Testis (tissue), 3 donors: Measurements from ENCODE around the gene PRSS38. TPM values are rescaled to one million over a fixed set of nuclear protein-coding genes. Genes with fewer than 3 reads are reported as not detected.

Source experiments
- DNase-seq: peaks from one replicate; pipeline ENCODE4 v3.0.0-alpha.2; 2019
- H3K27ac ChIP-seq, 2 donors: fragments of 200-600 bp; sonication (generic); one replicate each; pipeline ENCODE4 v1.5.1; 2019
- H3K27me3 ChIP-seq: fragments of 200-600 bp; sonication (generic); one replicate; pipeline ENCODE4 v1.5.1; 2019
- H3K36me3 ChIP-seq: fragments of 200-600 bp; sonication (generic); one replicate; pipeline ENCODE4 v1.5.1; 2017; ENCODE audit warnings: low read depth; ENCODE audit errors: missing control alignments
- H3K4me1 ChIP-seq: fragments of 200-600 bp; sonication (generic); one replicate; pipeline ENCODE4 v1.5.1; 2019
- H3K4me3 ChIP-seq, 2 donors: fragments of 200-600 bp; sonication (generic); one replicate each; pipeline ENCODE4 v1.5.1; 2017 to 2019
- H3K9me3 ChIP-seq: fragments of 200-600 bp; sonication (generic); one replicate; pipeline ENCODE4 v1.5.1; 2017
- POLR2A ChIP-seq: fragments of 450-650 bp; IDR thresholded peaks from one replicate; pipeline ENCODE4 v1.6.1; 2017; ENCODE audit warnings: antibody characterized with exemption, mild to moderate bottlenecking, moderate library complexity
- WGBS, 2 donors: methylation state at CpG; one replicate each; pipeline ENCODE4 v1.1.5; 2018; 5-methylcytosine and 5-hydroxymethylcytosine counted together
- intact Hi-C: fragments of 100-400 bp; cut with DNase I; formaldehyde crosslinking; loops from one replicate; pipeline ENCODE4 v1.15.1; 2023; ENCODE audit warnings: low total_unique reads
- polyA plus RNA-seq: library from polyadenylated mRNA; stranded (reverse); fragments of 350-450 nt; fragmentation: Illumina TruSeq; extraction: RNeasy Lipid Tissue Mini Kit (QIAGEN cat#74804); gene quantifications from one replicate; pipeline ENCODE4 v1.2.3, GENCODE V29; 2014; ENCODE audit warnings: low read depth, low replicate concordance; ENCODE audit not compliant: insufficient read depth
- total RNA-seq, 2 donors: library from RNA; depleted of rRNA; stranded (reverse); fragments of >200 nt; gene quantifications; one replicate each; pipeline ENCODE4 v1.2.3, GENCODE V29; 2016
- TF ChIP-seq, protein P1 (sequence below), 3 experiments: fragments of 450-650 bp in 2 of 3; fragments of 200-600 bp in 1 of 3; sonication (generic) in 1 of 3; IDR thresholded peaks; one replicate each; pipeline ENCODE4 v1.5.1; 2016 to 2019; ENCODE audit warnings: antibody characterized with exemption in 3 of 3, mild to moderate bottlenecking in 2 of 3, moderate library complexity in 1 of 3

The PRSS38 gene
- total and polyA plus RNA-seq, 3 donors from 2014 or later = 3.4 to 9.3 (median 5.4) TPM

DNA sequence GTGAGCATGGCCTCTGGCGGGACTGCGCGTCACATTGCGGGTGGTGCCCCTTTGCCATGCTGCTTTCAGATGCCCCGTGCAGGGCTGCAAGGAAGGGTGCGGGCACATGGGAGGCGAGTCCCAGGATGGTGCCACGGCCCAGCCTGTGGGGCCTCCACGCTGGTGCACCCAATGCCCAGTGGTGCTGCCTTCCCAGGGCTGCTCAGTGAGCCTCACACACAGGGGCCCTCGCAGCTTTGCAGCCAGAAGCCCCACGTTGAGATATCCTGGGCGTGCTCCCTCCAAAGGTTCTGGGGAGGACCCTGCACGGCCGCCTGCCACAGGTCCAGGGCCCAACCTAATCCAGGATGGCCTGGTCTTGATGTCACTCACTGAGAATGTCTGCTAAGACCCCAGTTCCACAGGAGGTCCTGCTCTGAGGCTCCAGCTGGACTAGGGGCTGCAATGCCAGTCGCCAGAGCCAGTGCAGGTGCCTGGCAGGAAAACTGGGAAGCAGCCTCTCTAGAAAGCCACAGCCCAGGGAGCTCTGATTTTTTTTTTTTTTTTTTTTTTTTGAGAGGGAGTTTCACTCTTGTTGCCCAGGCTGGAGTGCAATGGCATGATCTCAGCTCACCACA, 34.1 kb upstream of the PRSS38 start:
- no peaks in the 10 kb centered on the region for H3K36me3 ChIP-seq
- peak; percentile 7 for DNase-seq
- intact Hi-C loops = no loop called here
- peaks cover 3% of the 10 kb centered on the region for H3K4me1 ChIP-seq
- 85 to 91% methylated on average over 5 to 15 of the region's 15 CpGs for WGBS, 2 donors
- H3K27ac ChIP-seq = no peak overlapping the region
- TF ChIP-seq, protein P1, sequence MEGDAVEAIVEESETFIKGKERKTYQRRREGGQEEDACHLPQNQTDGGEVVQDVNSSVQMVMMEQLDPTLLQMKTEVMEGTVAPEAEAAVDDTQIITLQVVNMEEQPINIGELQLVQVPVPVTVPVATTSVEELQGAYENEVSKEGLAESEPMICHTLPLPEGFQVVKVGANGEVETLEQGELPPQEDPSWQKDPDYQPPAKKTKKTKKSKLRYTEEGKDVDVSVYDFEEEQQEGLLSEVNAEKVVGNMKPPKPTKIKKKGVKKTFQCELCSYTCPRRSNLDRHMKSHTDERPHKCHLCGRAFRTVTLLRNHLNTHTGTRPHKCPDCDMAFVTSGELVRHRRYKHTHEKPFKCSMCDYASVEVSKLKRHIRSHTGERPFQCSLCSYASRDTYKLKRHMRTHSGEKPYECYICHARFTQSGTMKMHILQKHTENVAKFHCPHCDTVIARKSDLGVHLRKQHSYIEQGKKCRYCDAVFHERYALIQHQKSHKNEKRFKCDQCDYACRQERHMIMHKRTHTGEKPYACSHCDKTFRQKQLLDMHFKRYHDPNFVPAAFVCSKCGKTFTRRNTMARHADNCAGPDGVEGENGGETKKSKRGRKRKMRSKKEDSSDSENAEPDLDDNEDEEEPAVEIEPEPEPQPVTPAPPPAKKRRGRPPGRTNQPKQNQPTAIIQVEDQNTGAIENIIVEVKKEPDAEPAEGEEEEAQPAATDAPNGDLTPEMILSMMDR (IDR thresholded peaks at IDR 0.05) = no peak
- TF ChIP-seq POLR2A = no peak
- no peak overlapping the region for H3K4me3 ChIP-seq
- H3K27me3 ChIP-seq = no peaks in the 10 kb centered on the region
- H3K9me3 ChIP-seq = no peaks in the 10 kb centered on the region

DNA sequence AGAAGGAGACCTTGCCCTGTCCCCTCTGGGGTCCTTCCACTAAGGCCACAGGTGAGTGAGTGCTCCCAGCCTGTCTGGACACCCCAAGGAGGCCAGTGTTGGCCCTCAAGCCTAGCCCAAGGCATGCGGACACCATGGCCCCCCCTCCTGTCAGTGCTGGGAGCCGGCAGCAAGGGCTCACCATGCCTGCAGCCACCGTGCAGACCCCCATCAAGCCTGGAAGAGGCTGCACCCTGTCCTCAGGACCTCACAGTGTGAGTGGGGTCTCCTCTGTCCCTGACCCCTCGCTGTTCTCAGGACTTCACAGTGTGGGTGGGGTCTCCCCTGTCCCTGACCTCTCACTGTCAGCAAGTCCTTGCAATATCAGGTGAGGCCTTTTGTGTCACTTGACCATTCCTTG, 33.2 kb upstream of the PRSS38 start:
- no peaks in the 10 kb centered on the region for H3K9me3 ChIP-seq
- no peak overlapping the region for H3K4me3 ChIP-seq
- H3K27ac ChIP-seq = no peak overlapping the region
- no peaks in the 10 kb centered on the region for H3K27me3 ChIP-seq
- 84 to 94% methylated on average over 2 to 4 of the region's 4 CpGs for WGBS, 2 donors
- DNase-seq = peak; percentile 8
- H3K36me3 ChIP-seq = no peaks in the 10 kb centered on the region
- TF ChIP-seq POLR2A = no peak
- TF ChIP-seq, protein P1 (IDR thresholded peaks at IDR 0.05) = no peak
- intact Hi-C loops = no loop called here
- H3K4me1 ChIP-seq = peaks cover 11% of the 10 kb centered on the region

DNA sequence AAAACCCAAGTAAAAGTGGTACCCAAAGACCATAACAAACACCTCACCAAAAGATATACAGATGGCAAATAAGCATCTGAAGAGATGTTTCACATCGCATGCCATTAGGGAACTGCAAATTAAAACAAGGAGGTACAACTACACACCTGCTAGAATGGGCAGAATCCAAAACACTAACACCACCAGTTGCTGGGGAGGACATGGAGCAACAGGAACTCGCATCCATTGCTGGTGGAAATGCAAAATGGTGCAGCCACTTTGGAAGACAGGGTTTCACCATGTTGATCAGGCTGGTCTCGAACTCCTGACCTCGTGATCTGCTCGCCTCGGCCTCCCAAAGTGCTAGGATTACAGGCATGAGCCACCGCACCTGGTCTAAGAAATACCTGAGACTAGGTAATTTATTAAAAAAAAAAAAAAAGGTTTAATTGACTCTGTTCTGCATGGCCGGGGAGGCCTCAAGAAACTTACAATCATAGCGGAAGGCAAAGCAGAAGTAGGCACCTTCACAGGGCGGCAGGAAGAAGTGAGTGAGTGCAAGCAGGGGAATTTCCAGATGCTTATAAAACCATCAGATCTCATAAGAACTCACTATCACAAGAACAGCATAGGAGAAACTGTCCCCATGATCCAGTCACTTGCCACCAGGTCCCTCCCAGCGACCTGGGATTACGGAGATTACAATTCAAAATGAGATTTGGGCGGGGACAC, 30.2 kb upstream of the PRSS38 start:
- Histone ChIP-seq H3K36me3 (no peaks in the 10 kb centered on the region), H3K27me3 (no peaks in the 10 kb centered on the region), H3K4me1 (peaks cover 17% of the 10 kb centered on the region), H3K4me3 (no peak overlapping the region), H3K9me3 (no peaks in the 10 kb centered on the region), H3K27ac (no peak overlapping the region)
- WGBS, 2 donors = 87 to 94% methylated on average over 13 of the region's 13 CpGs
- intact Hi-C loops = no loop called here
- no peak for DNase-seq
- TF ChIP-seq POLR2A = no peak
- TF ChIP-seq, protein P1 (IDR thresholded peaks at IDR 0.05) = no peak

DNA sequence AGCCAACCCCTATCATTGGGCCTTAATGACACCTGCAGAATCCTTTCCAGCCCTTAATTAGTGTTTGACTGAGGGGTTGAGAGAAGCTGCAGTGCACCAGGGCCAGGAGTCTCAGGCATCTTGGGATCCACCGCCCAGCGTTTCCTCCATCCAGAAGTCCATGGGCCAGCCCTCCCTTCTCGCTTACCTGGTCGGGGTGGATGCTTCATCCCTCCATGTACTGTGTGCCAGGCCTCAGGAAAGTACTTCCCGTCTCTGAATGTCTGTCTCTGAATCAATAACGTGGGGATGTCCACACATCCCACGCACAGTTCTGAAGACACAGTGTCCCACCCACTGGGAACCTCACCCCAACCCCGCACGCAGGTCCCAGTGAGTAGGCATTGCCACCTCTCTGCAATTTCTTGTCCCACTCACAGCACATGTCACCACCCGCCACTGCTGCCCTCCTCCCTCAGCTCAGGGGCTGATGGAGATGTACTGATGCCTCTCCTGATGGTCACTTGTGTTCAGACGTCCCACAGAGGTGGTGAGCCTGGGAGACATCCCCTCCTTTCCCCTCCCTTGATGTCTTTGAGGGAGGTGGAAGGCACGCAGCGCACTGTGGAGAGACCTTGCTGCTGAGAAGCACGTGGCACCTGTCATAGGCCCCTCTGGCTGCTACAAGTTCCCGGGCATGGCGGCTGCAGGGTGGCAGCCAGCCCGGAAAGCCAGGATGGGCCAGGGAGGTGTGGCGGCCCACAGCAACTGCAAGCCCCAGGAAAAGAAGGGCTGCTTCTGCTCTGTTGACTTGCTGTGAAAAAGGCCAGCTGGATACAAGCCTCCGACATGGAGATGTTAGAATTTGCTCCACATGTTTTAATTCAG, 29.4 kb upstream of the PRSS38 start:
- no peaks in the 10 kb centered on the region for H3K9me3 ChIP-seq
- intact Hi-C loops = no loop called here
- H3K4me1 ChIP-seq = peaks cover 17% of the 10 kb centered on the region
- H3K27ac ChIP-seq = no peak overlapping the region
- no peak overlapping the region for H3K4me3 ChIP-seq
- no peaks in the 10 kb centered on the region for H3K27me3 ChIP-seq
- WGBS, 2 donors = 57 to 74% methylated on average over 11 to 19 of the region's 19 CpGs
- no peaks in the 10 kb centered on the region for H3K36me3 ChIP-seq
- TF ChIP-seq, protein P1 (IDR thresholded peaks at IDR 0.05) = no peak
- no peak for TF ChIP-seq POLR2A
- no peak for DNase-seq
